ENCODE data around the gene TMPRSS5. TPM values are rescaled to one million over a fixed set of nuclear protein-coding genes. Genes with fewer than 3 reads are reported as not detected.

Gene TMPRSS5
- total RNA-seq, 4 donors from 2014 or later: 0.84 to 1.9 (median 1.7) TPM; not detected in 1

DNA sequence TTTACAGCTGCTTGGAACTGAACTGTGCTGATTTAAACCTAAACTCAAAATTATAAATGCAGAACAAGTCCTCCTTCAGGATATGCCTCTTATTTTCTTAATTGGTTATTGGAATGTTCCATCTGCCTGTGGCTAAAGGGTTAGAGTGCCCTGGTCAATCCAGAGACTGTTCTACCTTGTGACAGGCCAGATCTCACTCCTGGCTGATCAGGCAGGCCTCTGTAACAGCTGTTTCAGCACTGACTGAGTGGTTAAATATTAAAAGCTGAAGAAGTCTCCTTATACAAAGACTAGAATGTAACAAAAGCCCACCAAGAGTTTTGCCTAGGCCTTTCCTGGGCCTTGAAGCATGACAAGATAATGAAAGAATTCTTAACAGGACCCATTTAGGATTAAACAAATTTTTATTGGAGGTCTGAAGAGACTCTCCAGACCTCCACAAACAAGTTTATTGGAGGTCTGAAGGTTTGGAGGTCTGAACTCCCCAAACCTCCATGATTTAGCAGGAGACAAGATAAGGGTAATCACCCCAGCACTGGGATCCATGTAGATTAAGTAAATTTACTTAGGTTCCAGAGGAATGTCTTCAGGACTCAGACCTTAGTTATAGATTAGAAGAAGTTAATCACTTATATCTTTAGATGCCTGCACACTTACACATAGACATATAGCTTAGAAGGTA is 35.8 kb downstream of the TMPRSS5 start:
- DNase-seq (ENCODE audit: low spot score) (no peak), ATAC-seq (ENCODE audit: low FRiP score) (no peak)
- no peak for TF ChIP-seq CTCF (IDR thresholded peaks at IDR 0.05)

DNA sequence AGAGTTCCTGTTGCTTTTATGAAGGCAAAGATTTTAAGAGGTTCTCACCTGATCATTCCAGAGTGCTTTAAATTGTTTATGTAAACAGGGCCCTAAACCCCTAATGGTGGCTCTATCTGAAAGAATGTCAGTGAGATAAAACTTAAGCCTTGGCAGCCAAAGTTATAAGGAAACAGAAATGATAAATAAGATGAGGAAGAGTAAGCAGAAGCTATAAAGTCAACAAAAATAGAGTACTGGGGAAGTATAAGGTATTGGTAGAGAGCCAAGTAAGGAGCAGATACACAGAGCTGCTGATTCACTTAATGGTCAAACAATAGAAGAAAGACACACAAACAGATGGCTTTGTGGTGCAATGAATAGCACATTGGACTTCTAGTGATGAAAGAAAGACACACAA is 37.9 kb downstream of the TMPRSS5 start:
- no peak for TF ChIP-seq CTCF (IDR thresholded peaks at IDR 0.05)
- ATAC-seq (ENCODE audit: low FRiP score): no peak
- no peak for DNase-seq (ENCODE audit: low spot score)

DNA sequence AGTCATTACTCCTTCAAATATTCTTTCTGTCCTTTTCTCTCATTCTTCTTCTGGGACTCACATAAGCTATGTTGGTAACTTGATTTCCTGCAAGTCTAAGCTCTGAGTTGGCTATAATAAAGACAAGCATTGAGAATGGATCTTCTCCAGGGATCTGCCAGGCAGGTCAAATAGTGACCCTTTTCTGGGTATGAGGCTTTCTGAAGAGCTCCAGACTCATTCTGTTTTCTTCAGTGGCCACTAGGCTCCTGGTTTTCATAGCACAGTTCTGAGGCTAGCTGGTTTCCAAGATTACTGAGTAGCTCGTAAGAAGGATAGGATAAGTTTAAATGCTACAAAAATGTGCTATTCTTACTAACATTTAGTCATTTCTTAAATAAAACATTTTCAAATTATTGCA is 38.3 kb downstream of the TMPRSS5 start:
- DNase-seq (ENCODE audit: low spot score) (no peak), ATAC-seq (ENCODE audit: low FRiP score) (no peak)
- TF ChIP-seq CTCF (IDR thresholded peaks at IDR 0.05): no peak

- ATAC-seq (ENCODE audit: low FRiP score) (no peak), DNase-seq (ENCODE audit: low spot score) (no peak)
- TF ChIP-seq CTCF (IDR thresholded peaks at IDR 0.05): no peak
These were observed 39.5 kb downstream of the TMPRSS5 start for GRCh38 chr11:113666584-113666983.

DNA sequence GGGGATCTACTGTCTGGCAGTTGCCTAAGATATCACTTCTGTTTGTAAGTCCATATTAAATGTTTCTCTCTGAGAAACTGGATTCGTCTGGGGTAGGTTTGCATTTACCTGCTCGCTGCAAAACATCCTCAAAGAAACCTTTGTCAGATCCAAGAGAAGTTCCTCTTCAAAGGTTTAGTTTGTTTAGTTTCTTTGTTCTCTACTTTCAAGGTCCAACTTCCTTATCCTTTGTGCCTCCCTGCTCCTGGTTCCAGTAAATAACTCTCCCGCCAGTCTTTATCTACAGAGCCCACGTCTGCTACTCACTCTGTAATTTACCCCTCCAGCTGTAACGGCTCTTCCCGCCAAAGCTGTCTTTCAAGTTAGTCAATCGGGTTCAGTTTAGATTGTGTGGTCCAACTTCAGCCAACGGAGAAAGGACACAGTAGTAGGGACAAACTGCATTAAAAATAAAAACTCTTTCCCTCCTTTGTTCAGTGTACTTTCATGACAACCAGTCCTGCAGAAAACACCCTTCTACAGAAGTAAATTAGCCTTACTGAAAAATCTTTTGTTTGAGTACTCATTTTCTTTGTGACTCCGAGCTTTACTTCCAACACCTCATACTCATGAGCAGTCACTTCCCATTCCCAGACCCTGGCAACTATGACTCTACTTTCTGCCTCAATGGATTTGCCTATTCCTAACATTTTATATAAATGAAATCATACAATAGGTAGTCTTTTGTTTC is 41.0 kb downstream of the TMPRSS5 start:
- no peak for DNase-seq (ENCODE audit: low spot score)
- no peak for ATAC-seq (ENCODE audit: low FRiP score)
- TF ChIP-seq CTCF (IDR thresholded peaks at IDR 0.05): no peak

- no peak for TF ChIP-seq CTCF (IDR thresholded peaks at IDR 0.05)
- DNase-seq (ENCODE audit: low spot score) (no peak), ATAC-seq (ENCODE audit: low FRiP score) (no peak)
These were observed 41.8 kb downstream of the TMPRSS5 start for GRCh38 chr11:113664069-113664980.
